Effector memory CD4-positive, alpha-beta T cell (primary cell): ENCODE data around the gene SLC35A5.

Experiments used
- DNase-seq, 3 donors: peaks; one replicate each; pipeline ENCODE4 v3.0.0-alpha.2; 2020
- H3K27ac ChIP-seq: 2 replicates; pipeline ENCODE4 v1.7.0; 2013; ENCODE audit warnings: mild to moderate bottlenecking, low read length, moderate library complexity; ENCODE audit not compliant: insufficient read depth, poor library complexity, severe bottlenecking
- H3K27me3 ChIP-seq: replicated peaks from 2 replicates; pipeline ENCODE4 v1.7.0; 2013; ENCODE audit warnings: mild to moderate bottlenecking, low read length; ENCODE audit not compliant: insufficient read depth, control insufficient read depth, poor library complexity, severe bottlenecking
- H3K36me3 ChIP-seq: 2 replicates; pipeline ENCODE4 v1.7.0; 2013; ENCODE audit warnings: mild to moderate bottlenecking, low read length, moderate library complexity; ENCODE audit not compliant: control insufficient read depth, insufficient read depth
- H3K4me1 ChIP-seq: 2 replicates; pipeline ENCODE4 v1.7.0; 2013; ENCODE audit warnings: low read length, mild to moderate bottlenecking; ENCODE audit not compliant: control insufficient read depth, insufficient read depth, poor library complexity, severe bottlenecking
- H3K4me3 ChIP-seq: 2 replicates; pipeline ENCODE4 v1.7.0; 2013; ENCODE audit warnings: low read length, low read depth, mild to moderate bottlenecking; ENCODE audit not compliant: insufficient read depth, poor library complexity, severe bottlenecking
- H3K9me3 ChIP-seq: 2 replicates; pipeline ENCODE4 v1.7.0; 2013; ENCODE audit warnings: mild to moderate bottlenecking, low read length, moderate library complexity; ENCODE audit not compliant: control insufficient read depth

The SLC35A5 gene

DNA sequence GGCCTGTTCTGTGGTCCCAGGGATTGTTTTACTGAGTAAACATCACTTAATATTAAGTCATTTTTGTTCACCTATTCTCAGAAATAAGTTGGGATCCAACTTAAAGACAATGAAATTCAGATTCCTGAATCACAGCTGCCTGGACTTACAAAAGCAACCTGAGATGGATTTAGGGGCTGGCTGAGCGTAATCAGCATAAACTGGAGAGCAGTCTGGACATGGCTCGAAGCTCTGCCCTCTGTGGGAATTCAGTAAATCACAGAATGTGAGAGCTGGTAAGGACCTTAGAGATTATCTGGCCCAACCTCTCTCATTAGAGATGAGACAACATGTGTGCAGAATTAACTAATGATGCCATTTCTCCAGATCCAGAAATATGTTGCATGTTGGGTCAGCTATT, 55.4 kb downstream of the SLC35A5 start:
- Histone ChIP-seq H3K36me3 (no peaks in the 10 kb centered on the region), H3K4me1 (no peaks in the 10 kb centered on the region), H3K27ac (no peak overlapping the region), H3K4me3 (no peak overlapping the region), H3K9me3 (no peaks in the 10 kb centered on the region), H3K27me3 (no peaks in the 10 kb centered on the region)
- no peak for DNase-seq

GRCh38 chr3:112619295-112619694, 57.5 kb downstream of the SLC35A5 start:
- Histone ChIP-seq H3K4me1 (no peaks in the 10 kb centered on the region), H3K27me3 (no peaks in the 10 kb centered on the region), H3K4me3 (no peak overlapping the region), H3K36me3 (no peaks in the 10 kb centered on the region), H3K27ac (no peak overlapping the region), H3K9me3 (no peaks in the 10 kb centered on the region)
- DNase-seq: no peak

GRCh38 chr3:112623213-112623612, 61.4 kb downstream of the SLC35A5 start:
- no peak overlapping the region for H3K4me3 ChIP-seq
- no peaks in the 10 kb centered on the region for H3K27me3 ChIP-seq
- DNase-seq: no peak
- H3K36me3 ChIP-seq: no peaks in the 10 kb centered on the region
- H3K4me1 ChIP-seq: no peaks in the 10 kb centered on the region
- no peak overlapping the region for H3K27ac ChIP-seq
- no peaks in the 10 kb centered on the region for H3K9me3 ChIP-seq

DNA sequence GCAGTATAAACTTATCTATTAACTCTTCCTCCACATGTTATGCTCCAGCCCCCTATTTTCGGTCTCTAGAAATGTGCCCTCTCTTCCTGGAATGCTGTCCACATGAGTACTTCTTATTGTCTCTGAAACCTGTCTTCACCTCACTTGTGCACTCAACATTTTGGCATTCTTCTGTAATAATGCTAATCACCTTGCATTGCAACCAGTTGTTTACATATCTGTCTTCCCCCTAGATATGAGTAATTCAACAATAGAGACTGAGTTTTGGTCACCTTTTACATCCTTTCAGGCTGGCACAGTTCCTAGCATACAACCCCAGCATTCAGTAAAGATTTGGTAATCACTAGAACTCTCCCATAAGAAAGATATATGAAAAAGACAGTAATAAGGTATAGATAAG, 61.9 kb downstream of the SLC35A5 start:
- Histone ChIP-seq H3K9me3 (no peaks in the 10 kb centered on the region), H3K27ac (no peak overlapping the region), H3K36me3 (no peaks in the 10 kb centered on the region), H3K4me1 (no peaks in the 10 kb centered on the region), H3K27me3 (no peaks in the 10 kb centered on the region), H3K4me3 (no peak overlapping the region)
- no peak for DNase-seq

GRCh38 chr3:112627419-112627818, 65.6 kb downstream of the SLC35A5 start:
- no peaks in the 10 kb centered on the region for H3K27me3 ChIP-seq
- H3K36me3 ChIP-seq: no peaks in the 10 kb centered on the region
- no peak for DNase-seq
- no peak overlapping the region for H3K4me3 ChIP-seq
- H3K4me1 ChIP-seq: no peaks in the 10 kb centered on the region
- no peaks in the 10 kb centered on the region for H3K9me3 ChIP-seq
- H3K27ac ChIP-seq: no peak overlapping the region

GRCh38 chr3:112627919-112628466, 66.1 kb downstream of the SLC35A5 start:
- DNase-seq: no peak
- Histone ChIP-seq H3K4me1 (no peaks in the 10 kb centered on the region), H3K36me3 (no peaks in the 10 kb centered on the region), H3K4me3 (no peak overlapping the region), H3K9me3 (no peaks in the 10 kb centered on the region), H3K27me3 (no peaks in the 10 kb centered on the region), H3K27ac (no peak overlapping the region)

GRCh38 chr3:112629425-112629824, 67.6 kb downstream of the SLC35A5 start:
- DNase-seq: no peak

DNA sequence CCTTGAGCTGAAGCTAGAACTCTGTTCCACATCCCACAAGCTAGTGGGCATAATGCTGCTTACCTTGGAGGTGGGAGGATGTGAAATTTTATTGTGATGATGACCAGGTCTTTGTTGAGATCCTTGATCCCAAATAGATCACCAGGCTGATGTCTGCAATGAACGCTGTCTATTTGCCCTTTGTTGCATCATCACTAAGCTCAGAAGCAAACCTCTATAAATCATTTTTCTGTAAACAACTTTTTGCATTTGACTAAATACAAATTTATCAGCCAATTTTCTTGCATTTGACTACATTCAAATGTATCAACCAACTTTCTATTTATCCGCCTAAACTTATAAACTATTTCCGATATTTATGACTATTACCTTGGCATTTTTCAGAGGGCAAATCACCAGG, 69.4 kb downstream of the SLC35A5 start:
- H3K27ac ChIP-seq: no peak overlapping the region
- no peaks in the 10 kb centered on the region for H3K9me3 ChIP-seq
- no peak for DNase-seq
- H3K4me1 ChIP-seq: no peaks in the 10 kb centered on the region
- H3K4me3 ChIP-seq: no peak overlapping the region
- H3K36me3 ChIP-seq: no peaks in the 10 kb centered on the region
- no peaks in the 10 kb centered on the region for H3K27me3 ChIP-seq

More at GRCh38 chr3:112629425-112629824, 67.6 kb downstream of the SLC35A5 start:
- H3K4me1 ChIP-seq: no peaks in the 10 kb centered on the region
- no peaks in the 10 kb centered on the region for H3K36me3 ChIP-seq
- H3K27ac ChIP-seq: no peak overlapping the region
- H3K4me3 ChIP-seq: no peak overlapping the region
- H3K27me3 ChIP-seq: no peaks in the 10 kb centered on the region
- H3K9me3 ChIP-seq: no peaks in the 10 kb centered on the region

DNA sequence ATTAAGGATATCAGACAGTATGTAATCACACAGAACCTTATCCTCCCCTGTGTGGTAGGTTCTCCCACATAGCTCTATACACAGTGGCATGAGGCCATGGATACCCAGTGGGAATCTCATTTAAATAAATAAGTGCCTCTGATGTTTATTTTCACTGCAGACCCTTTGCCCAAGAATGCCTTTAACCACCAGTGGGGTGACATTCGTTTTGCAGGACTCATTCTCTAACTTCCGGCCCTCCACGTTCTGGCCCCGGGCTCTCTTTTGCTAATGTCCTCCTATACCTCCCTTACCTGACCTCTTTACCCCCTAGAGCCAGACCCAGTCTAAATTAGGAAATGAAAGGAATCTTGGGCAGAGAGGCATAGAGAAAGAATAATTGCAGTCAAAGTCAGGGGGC, 70.8 kb downstream of the SLC35A5 start:
- DNase-seq: no peak
- Histone ChIP-seq H3K4me3 (no peak overlapping the region), H3K9me3 (no peaks in the 10 kb centered on the region), H3K27me3 (no peaks in the 10 kb centered on the region), H3K4me1 (no peaks in the 10 kb centered on the region), H3K27ac (no peak overlapping the region), H3K36me3 (no peaks in the 10 kb centered on the region)

- H3K27ac ChIP-seq: no peak overlapping the region
- no peaks in the 10 kb centered on the region for H3K9me3 ChIP-seq
- no peaks in the 10 kb centered on the region for H3K4me1 ChIP-seq
- H3K36me3 ChIP-seq: no peaks in the 10 kb centered on the region
- no peaks in the 10 kb centered on the region for H3K27me3 ChIP-seq
- no peak overlapping the region for H3K4me3 ChIP-seq
- no peak for DNase-seq
Measured at GRCh38 chr3:112633191-112633590, 71.3 kb downstream of the SLC35A5 start.
